ENCODE data around the gene PRICKLE3.

PRICKLE3 gene

DNA sequence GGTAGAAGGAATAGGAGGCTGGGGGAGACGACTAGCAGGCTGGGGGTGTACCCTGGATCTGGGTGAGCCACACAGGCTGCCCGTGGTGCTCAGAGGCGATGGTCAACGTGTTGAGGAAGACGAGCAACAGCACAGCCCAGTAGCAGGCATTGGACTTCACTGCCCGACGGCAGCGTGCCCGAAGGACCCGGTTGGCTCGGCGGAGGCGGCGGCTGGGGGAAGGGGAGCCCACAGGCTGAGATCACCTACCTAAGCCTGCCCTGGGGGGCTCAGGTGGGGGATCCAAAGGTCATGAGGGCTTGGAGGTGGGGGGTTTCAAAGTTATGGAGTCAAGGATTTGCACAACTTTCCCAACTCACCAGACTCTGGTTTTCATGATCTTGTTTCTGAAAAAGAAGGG lies 39.7 kb upstream of the PRICKLE3 start:
- Histone ChIP-seq H3K36me3 (ENCODE audit: control insufficient read depth, low read length) (no peaks in the 10 kb centered on the region), H3K4me3 (ENCODE audit: low read length) (no peak overlapping the region)

DNA sequence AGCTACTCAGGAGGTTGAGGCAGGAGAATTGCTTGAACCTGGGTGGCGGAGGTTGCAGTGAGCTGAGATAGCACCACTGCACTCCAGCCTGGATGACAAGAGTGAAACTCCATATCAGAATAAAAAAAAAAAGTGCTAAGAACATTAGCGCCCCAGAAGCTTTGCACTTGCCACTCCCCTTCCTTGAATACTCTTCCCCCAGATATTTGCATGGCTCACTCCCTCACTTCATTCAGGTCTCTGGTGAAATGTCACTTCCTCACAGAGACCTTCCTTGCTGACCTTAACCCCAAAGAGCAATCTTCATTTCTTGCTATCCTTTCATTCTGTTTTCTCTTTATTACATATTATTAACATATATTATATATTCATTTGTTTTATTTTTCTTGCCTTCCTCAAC lies 35.7 kb upstream of the PRICKLE3 start:
- Histone ChIP-seq H3K4me3 (ENCODE audit: low read length) (no peak overlapping the region), H3K9me3 (ENCODE audit: control insufficient read depth, insufficient read depth, low read length) (no peaks in the 10 kb centered on the region), H3K27me3 (ENCODE audit: control insufficient read depth, low read length) (no peaks in the 10 kb centered on the region), H3K27ac (ENCODE audit: low read depth, low read length) (no peak overlapping the region), H4K20me1 (ENCODE audit: control insufficient read depth, insufficient read depth, low read depth, low read length) (no peaks in the 10 kb centered on the region), H3K9me2 (replicated peaks; ENCODE audit: control insufficient read depth, low read length) (no peaks in the 10 kb centered on the region), H3K4me1 (ENCODE audit: control insufficient read depth, low read length) (no peaks in the 10 kb centered on the region), H3K36me3 (ENCODE audit: control insufficient read depth, low read length) (no peaks in the 10 kb centered on the region), H3K79me2 (ENCODE audit: control insufficient read depth, low read length) (no peaks in the 10 kb centered on the region), H3F3A (ENCODE audit: control insufficient read depth, insufficient read depth) (no peaks in the 10 kb centered on the region), H3K4me2 (ENCODE audit: low read length) (no peak overlapping the region)
- no peak for TF ChIP-seq CTCF (IDR thresholded peaks at IDR 0.05; ENCODE audit: low read depth, low read length, poor library complexity, severe bottlenecking)
- no peak for TF ChIP-seq EZH2phosphoT487 (IDR thresholded peaks at IDR 0.05; ENCODE audit: borderline replicate concordance, low read length)

More for the DNA sequence above, 39.7 kb upstream of the PRICKLE3 start:
- no peak overlapping the region for H3K27ac ChIP-seq (ENCODE audit: low read depth, low read length)
- H3F3A ChIP-seq (ENCODE audit: control insufficient read depth, insufficient read depth) = no peaks in the 10 kb centered on the region
- peaks cover 9% of the 10 kb centered on the region; the same call in 1 of the 2 replicates for H3K4me1 ChIP-seq (ENCODE audit: control insufficient read depth, low read length)
- TF ChIP-seq EZH2phosphoT487 (IDR thresholded peaks at IDR 0.05; ENCODE audit: borderline replicate concordance, low read length) = no peak
- no peak for TF ChIP-seq CTCF (IDR thresholded peaks at IDR 0.05; ENCODE audit: low read depth, low read length, poor library complexity, severe bottlenecking)
- H4K20me1 ChIP-seq (ENCODE audit: control insufficient read depth, insufficient read depth, low read depth, low read length) = no peaks in the 10 kb centered on the region
- H3K4me2 ChIP-seq (ENCODE audit: low read length) = no peak overlapping the region
- H3K79me2 ChIP-seq (ENCODE audit: control insufficient read depth, low read length) = no peaks in the 10 kb centered on the region
- H3K9me2 ChIP-seq (replicated peaks; ENCODE audit: control insufficient read depth, low read length) = no peaks in the 10 kb centered on the region
- H3K9me3 ChIP-seq (ENCODE audit: control insufficient read depth, insufficient read depth, low read length) = no peaks in the 10 kb centered on the region
- H3K27me3 ChIP-seq (ENCODE audit: control insufficient read depth, low read length) = no peaks in the 10 kb centered on the region

DNA sequence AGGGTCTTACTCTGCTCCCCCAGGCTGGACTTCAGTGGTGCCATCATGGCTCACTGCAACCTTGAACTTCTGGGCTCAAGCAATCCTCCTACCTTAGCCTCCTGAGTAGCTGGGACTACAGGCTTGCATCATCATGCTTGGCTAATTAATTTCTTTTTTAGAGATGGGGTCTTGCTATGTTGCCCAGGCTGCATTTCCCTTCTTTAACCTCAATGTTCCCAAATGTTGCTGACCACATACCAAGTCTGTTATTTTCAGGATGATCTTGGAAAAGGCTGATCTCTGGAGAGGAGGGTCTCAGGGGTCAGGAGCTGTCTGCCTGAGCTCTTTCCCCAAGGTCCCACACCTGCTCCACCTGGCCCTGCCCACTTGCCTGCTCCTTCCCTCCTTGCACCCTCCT lies 33.9 kb upstream of the PRICKLE3 start:
- no peaks in the 10 kb centered on the region for H3K79me2 ChIP-seq (ENCODE audit: control insufficient read depth, low read length)
- TF ChIP-seq EZH2phosphoT487 (IDR thresholded peaks at IDR 0.05; ENCODE audit: borderline replicate concordance, low read length) (no peak), CTCF (IDR thresholded peaks at IDR 0.05; ENCODE audit: low read depth, low read length, poor library complexity, severe bottlenecking) (no peak)
- no peak overlapping the region for H3K27ac ChIP-seq (ENCODE audit: low read depth, low read length)
- H3K4me1 ChIP-seq (ENCODE audit: control insufficient read depth, low read length) = no peaks in the 10 kb centered on the region
- H3F3A ChIP-seq (ENCODE audit: control insufficient read depth, insufficient read depth) = no peaks in the 10 kb centered on the region
- H3K4me3 ChIP-seq (ENCODE audit: low read length) = no peak overlapping the region
- H3K9me2 ChIP-seq (replicated peaks; ENCODE audit: control insufficient read depth, low read length) = no peaks in the 10 kb centered on the region
- H3K36me3 ChIP-seq (ENCODE audit: control insufficient read depth, low read length) = no peaks in the 10 kb centered on the region
- no peak overlapping the region for H3K4me2 ChIP-seq (ENCODE audit: low read length)
- no peaks in the 10 kb centered on the region for H3K27me3 ChIP-seq (ENCODE audit: control insufficient read depth, low read length)
- no peaks in the 10 kb centered on the region for H3K9me3 ChIP-seq (ENCODE audit: control insufficient read depth, insufficient read depth, low read length)
- no peaks in the 10 kb centered on the region for H4K20me1 ChIP-seq (ENCODE audit: control insufficient read depth, insufficient read depth, low read depth, low read length)
